B cell (primary cell): ENCODE data around the gene PDCD4. TPM values are rescaled to one million over a fixed set of nuclear protein-coding genes. Genes with fewer than 3 reads are reported as not detected.

ENCODE experiments used
- ATAC-seq: fragments of 200-7000 bp; cut with Tn5 transposase; one replicate; pipeline ENCODE4 v1.10.0; 2021; ENCODE audit warnings: low read depth, mild to moderate bottlenecking, moderate number of reproducible peaks, moderate library complexity
- CTCF ChIA-PET: fragments of 350-600 bp; sonication (Branson Sonifier 250); formaldehyde crosslinking; loops from one replicate; lab custom pipeline; 2021; ENCODE audit warnings: antibody characterized with exemption, inconsistent platforms; lab: Charles Lee
- POLR2A ChIA-PET: fragments of 350-600 bp; sonication (Branson Sonifier 250); formaldehyde crosslinking; loops from one replicate; lab custom pipeline; 2021; ENCODE audit warnings: antibody characterized with exemption; lab: Charles Lee
- DNase-seq: peaks from one replicate; pipeline ENCODE4 v3.0.0; 2013
- H2AFZ ChIP-seq: 2 replicates; pipeline ENCODE4 v1.6.1; 2012; ENCODE audit warnings: mild to moderate bottlenecking, low read depth, low read length; ENCODE audit not compliant: insufficient read depth, poor library complexity, severe bottlenecking
- H3K27ac ChIP-seq, 2 donors: 1 replicate in 1 of 2; 2 replicates in 1 of 2; pipeline ENCODE4 v1.5.1; 2012 to 2013; ENCODE audit warnings: low read length in 2 of 2, mild to moderate bottlenecking in 2 of 2, moderate library complexity in 1 of 2
- H3K27me3 ChIP-seq, 4 experiments: fragments of 200-600 bp in 1 of 4; sonication (generic) in 1 of 4; replicated peaks in 1 of 4; 1 replicate in 2 of 4; 2 replicates in 2 of 4; pipeline versions ENCODE4 v1.6.1 to v1.7.0; 2013 to 2016; ENCODE audit warnings: low read length in 3 of 4, mild to moderate bottlenecking in 2 of 4, mixed read lengths in 1 of 4, moderate library complexity in 1 of 4; ENCODE audit not compliant: insufficient read depth in 4 of 4, control insufficient read depth in 3 of 4; ENCODE audit errors: control extremely low read depth in 1 of 4
- H3K36me3 ChIP-seq, 2 experiments: replicated peaks in 1 of 2; 1 replicate in 1 of 2; 2 replicates in 1 of 2; pipeline versions ENCODE4 v1.6.1 to v1.7.1; 2013; ENCODE audit warnings: low read length in 1 of 2; ENCODE audit not compliant: insufficient read depth in 2 of 2, control insufficient read depth in 1 of 2; ENCODE audit errors: control extremely low read depth in 1 of 2, extremely low read depth in 1 of 2
- H3K4me1 ChIP-seq, 2 donors: fragments of 200-600 bp in 1 of 2; sonication (generic) in 1 of 2; 1 replicate in 1 of 2; 2 replicates in 1 of 2; pipeline versions ENCODE4 v1.5.1 to v1.6.1; 2013 to 2017; ENCODE audit warnings: low read length in 2 of 2; ENCODE audit not compliant: control insufficient read depth in 2 of 2, insufficient read depth in 2 of 2
- H3K4me2 ChIP-seq: replicated peaks from 2 replicates; pipeline ENCODE3; 2012; ENCODE audit warnings: mild to moderate bottlenecking, low read depth, low read length; ENCODE audit not compliant: poor library complexity, severe bottlenecking
- H3K4me3 ChIP-seq, 5 experiments: fragments of 200-600 bp in 1 of 5; sonication (generic) in 1 of 5; 1 replicate in 3 of 5; 2 replicates in 2 of 5; pipeline versions ENCODE4 v1.5.1 to v1.7.0; 2011 to 2016; ENCODE audit warnings: low read length in 4 of 5, mild to moderate bottlenecking in 4 of 5, low read depth in 2 of 5, control low read depth in 1 of 5, moderate library complexity in 1 of 5; ENCODE audit not compliant: insufficient read depth in 1 of 5; ENCODE audit errors: control extremely low read depth in 1 of 5, extremely low read depth in 1 of 5
- H3K79me2 ChIP-seq: fragments of 200-600 bp; sonication (generic); one replicate; pipeline ENCODE4 v1.6.0; 2016; ENCODE audit warnings: low read length; ENCODE audit not compliant: control insufficient read depth, insufficient read depth
- H3K9ac ChIP-seq: fragments of 200-600 bp; sonication (generic); 2 replicates; pipeline ENCODE4 v1.6.1; 2017; ENCODE audit warnings: mild to moderate bottlenecking, low read length, moderate library complexity
- H3K9me3 ChIP-seq, 3 donors: one replicate each; pipeline versions ENCODE4 v1.6.1 to v1.7.1; 2013; ENCODE audit warnings: low read length in 2 of 3; ENCODE audit not compliant: control insufficient read depth in 2 of 3, insufficient read depth in 1 of 3; ENCODE audit errors: control extremely low read depth in 1 of 3
- H4K20me1 ChIP-seq: 2 replicates; pipeline ENCODE4 v1.6.0; 2012; ENCODE audit warnings: mild to moderate bottlenecking, low read length; ENCODE audit not compliant: insufficient read depth, control insufficient read depth, poor library complexity, severe bottlenecking
- H3K27ac Mint-ChIP-seq: one replicate; pipeline ENCODE4 v1.8.0; 2021; ENCODE audit warnings: mixed read lengths
- H3K27me3 Mint-ChIP-seq: one replicate; pipeline ENCODE4 v1.8.0; 2021; ENCODE audit warnings: mixed read lengths
- H3K4me1 Mint-ChIP-seq: one replicate; pipeline ENCODE4 v1.8.0; 2021; ENCODE audit warnings: mixed read lengths
- H3K4me3 Mint-ChIP-seq: one replicate; pipeline ENCODE4 v1.8.0; 2021; ENCODE audit warnings: mixed read lengths
- H3K9me3 Mint-ChIP-seq: one replicate; pipeline ENCODE4 v1.8.0; 2022; ENCODE audit warnings: mixed read lengths; ENCODE audit not compliant: insufficient read depth
- EZH2 ChIP-seq: IDR thresholded peaks from 2 replicates; pipeline ENCODE4 v1.6.1; 2012; ENCODE audit warnings: borderline replicate concordance, low read depth, mild to moderate bottlenecking, moderate library complexity, low read length; ENCODE audit not compliant: insufficient read depth, poor library complexity, severe bottlenecking
- WGBS: methylation state at CpG from one replicate; pipeline ENCODE4 v1.1.5; 2013; ENCODE audit warnings: missing lambda C conversion rate; ENCODE audit not compliant: insufficient coverage; 5-methylcytosine and 5-hydroxymethylcytosine counted together
- intact Hi-C: fragments of 100-400 bp; cut with micrococcal nuclease; formaldehyde crosslinking; loops from one replicate; pipeline ENCODE4 v1.10.0; 2022
- polyA plus RNA-seq: library from polyadenylated mRNA; depleted of rRNA; stranded (reverse); fragments of >200 nt; gene quantifications from 2 replicates; pipeline ENCODE4 v1.2.3, GENCODE V29; 2012
- total RNA-seq, 2 donors: library from RNA; stranded (reverse); fragments of 120-200 nt in 1 of 2; gene quantifications; 1 replicate in 1 of 2; 2 replicates in 1 of 2; pipeline versions ENCODE4 v1.2.3 to v1.2.4, GENCODE V29; 2013 to 2022
- TF ChIP-seq, protein P1 (sequence below): fragments of 200-600 bp; IDR thresholded peaks from one replicate; pipeline ENCODE4 v1.8.0; 2022; ENCODE audit warnings: antibody characterized with exemption, mild to moderate bottlenecking

Gene PDCD4
- total and polyA plus RNA-seq, 2 donors (not counting 1 experiment from before 2014, with no cell fraction given): 33.9 to 169 TPM

DNA sequence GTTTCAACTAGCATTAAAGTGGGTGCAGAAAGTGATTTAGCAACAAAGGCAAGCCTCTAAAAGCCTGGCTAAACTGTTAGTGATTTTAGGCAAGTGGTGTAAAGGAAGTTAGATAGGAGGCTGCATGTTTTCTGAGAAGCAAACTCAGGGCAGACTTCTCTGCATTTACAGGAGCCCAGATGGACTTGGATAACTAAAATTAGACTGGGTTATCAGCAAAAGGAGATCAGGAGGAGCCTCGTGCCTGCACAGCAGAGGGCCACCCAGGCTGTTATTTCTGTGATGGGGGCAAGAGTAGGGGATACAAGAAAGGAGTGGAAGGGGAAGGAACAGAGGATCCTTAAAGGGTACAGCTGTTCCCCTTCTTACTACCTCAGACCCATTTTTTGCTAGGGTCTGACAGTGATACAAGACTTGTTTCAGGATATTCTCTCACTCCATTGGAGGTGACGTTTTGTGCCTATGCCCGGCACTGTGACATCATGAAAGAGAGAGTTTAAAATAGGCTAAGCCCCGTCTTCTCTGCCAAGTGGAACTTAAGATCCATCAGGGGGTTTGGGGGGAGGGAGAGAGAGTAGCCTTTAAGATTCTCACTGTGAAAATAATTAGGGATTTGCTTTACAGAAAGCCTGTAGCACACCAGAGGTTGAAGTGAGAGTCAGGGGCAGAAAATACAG lies 49.6 kb upstream of the PDCD4 start:
- TF ChIP-seq, protein P1, sequence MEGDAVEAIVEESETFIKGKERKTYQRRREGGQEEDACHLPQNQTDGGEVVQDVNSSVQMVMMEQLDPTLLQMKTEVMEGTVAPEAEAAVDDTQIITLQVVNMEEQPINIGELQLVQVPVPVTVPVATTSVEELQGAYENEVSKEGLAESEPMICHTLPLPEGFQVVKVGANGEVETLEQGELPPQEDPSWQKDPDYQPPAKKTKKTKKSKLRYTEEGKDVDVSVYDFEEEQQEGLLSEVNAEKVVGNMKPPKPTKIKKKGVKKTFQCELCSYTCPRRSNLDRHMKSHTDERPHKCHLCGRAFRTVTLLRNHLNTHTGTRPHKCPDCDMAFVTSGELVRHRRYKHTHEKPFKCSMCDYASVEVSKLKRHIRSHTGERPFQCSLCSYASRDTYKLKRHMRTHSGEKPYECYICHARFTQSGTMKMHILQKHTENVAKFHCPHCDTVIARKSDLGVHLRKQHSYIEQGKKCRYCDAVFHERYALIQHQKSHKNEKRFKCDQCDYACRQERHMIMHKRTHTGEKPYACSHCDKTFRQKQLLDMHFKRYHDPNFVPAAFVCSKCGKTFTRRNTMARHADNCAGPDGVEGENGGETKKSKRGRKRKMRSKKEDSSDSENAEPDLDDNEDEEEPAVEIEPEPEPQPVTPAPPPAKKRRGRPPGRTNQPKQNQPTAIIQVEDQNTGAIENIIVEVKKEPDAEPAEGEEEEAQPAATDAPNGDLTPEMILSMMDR: no peak
- TF ChIP-seq EZH2: no peak
- Histone ChIP-seq H3K36me3 (no peaks in the 10 kb centered on the region), H2AFZ (no peak overlapping the region), H3K4me3 (no peak overlapping the region), H3K9me3 (no peaks in the 10 kb centered on the region), H3K79me2 (no peaks in the 10 kb centered on the region), H3K27ac (no peak overlapping the region), H4K20me1 (no peaks in the 10 kb centered on the region), H3K9ac (no peak overlapping the region), H3K27me3 (no peaks in the 10 kb centered on the region), H3K4me2 (no peak overlapping the region), H3K4me1 (peaks cover 19% of the 10 kb centered on the region in 2 donors)
- ChIA-PET CTCF (interaction anchor here (0.9 to 2.5 kb wide), 4 partner anchors 12 to 71 kb away, joined by 3 to 7 read pairs (median 5); no protein-coding TSS in a partner anchor), POLR2A (interaction anchor here (0.6 to 1.5 kb wide), 2 partner anchors 20 to 49 kb away, joined by 7 to 10 read pairs; no protein-coding TSS in a partner anchor)
- ATAC-seq (no peak), DNase-seq (no peak)
- Mint-ChIP-seq H3K4me3 (no peak overlapping the region), H3K27ac (peak overlapping the region; percentile 46), H3K4me1 (peaks cover 32% of the 10 kb centered on the region), H3K27me3 (no peaks in the 10 kb centered on the region), H3K9me3 (no peaks in the 10 kb centered on the region)
- intact Hi-C loops: loop anchor here (2.0 kb wide), 1 partner anchor 21 kb away; no protein-coding TSS in a partner anchor
- WGBS: 92% methylated on average over 1 of the region's 4 CpGs

DNA sequence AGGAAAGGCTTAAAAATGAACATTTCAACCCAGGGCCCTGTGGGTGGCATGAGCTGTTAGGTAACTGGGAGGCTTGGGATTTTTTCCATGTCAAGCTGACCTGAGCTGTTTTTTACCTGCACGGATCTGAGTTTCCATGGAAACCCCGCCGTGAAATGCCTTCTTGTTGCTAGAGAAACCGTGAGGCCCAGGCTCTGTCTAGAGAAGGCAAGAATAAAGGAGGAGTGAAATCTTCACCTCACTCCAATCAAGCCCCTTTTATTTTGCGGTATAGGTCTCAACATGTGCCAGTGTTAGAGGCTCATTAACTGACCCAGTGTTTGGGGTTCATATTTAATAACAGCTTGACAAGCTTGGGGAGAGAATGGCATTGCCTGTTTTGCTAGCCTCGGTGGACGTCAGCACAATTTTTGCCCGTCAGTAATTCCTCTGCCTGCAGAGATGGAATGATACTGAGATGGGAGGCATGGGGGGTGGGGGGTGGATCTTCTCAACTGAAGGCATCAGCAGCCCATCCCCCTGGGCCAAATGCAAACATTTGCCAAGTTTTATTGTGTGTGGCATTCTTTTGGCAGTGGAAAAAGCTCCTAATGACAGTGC lies 48.9 kb upstream of the PDCD4 start:
- no peak overlapping the region for H3K27ac Mint-ChIP-seq
- H3K9me3 ChIP-seq: no peaks in the 10 kb centered on the region
- H3K4me3 Mint-ChIP-seq: no peak overlapping the region
- no peaks in the 10 kb centered on the region for H3K27me3 Mint-ChIP-seq
- no peak overlapping the region for H3K4me2 ChIP-seq
- TF ChIP-seq, protein P1: no peak
- no peak for TF ChIP-seq EZH2
- H4K20me1 ChIP-seq: no peaks in the 10 kb centered on the region
- H3K27me3 ChIP-seq: no peaks in the 10 kb centered on the region
- DNase-seq: no peak
- H3K9me3 Mint-ChIP-seq: no peaks in the 10 kb centered on the region
- peaks cover 12 to 13% of the 10 kb centered on the region in 2 donors for H3K4me1 ChIP-seq
- H3K4me1 Mint-ChIP-seq: peaks cover 26% of the 10 kb centered on the region
- ChIA-PET CTCF (interaction anchor here (1.0 to 2.5 kb wide), 3 partner anchors 19 to 71 kb away, joined by 3 to 7 read pairs (median 7); no protein-coding TSS in a partner anchor), POLR2A (interaction anchor here (1.5 kb wide), 1 partner anchor 19 kb away, joined by 10 read pairs; no protein-coding TSS in a partner anchor)
- no peak overlapping the region for H3K27ac ChIP-seq
- H3K36me3 ChIP-seq: no peaks in the 10 kb centered on the region
- no peak overlapping the region for H2AFZ ChIP-seq
- no peaks in the 10 kb centered on the region for H3K79me2 ChIP-seq
- 95% methylated on average over 5 of the region's 8 CpGs for WGBS
- no peak for ATAC-seq
- H3K4me3 ChIP-seq: no peak overlapping the region
- no peak overlapping the region for H3K9ac ChIP-seq
- intact Hi-C loops: loop anchor here (2.0 kb wide), 1 partner anchor 20 kb away; no protein-coding TSS in a partner anchor
